HepG2 (cell line): ENCODE data around the gene TEAD1. TPM values are rescaled to one million over a fixed set of nuclear protein-coding genes. Genes with fewer than 3 reads are reported as not detected.

Experiments
- FUBP1 ChIP-seq: sonication (generic); formaldehyde crosslinking; IDR thresholded peaks from 2 replicates; pipeline ENCODE4 v1.5.1; 2020; ENCODE audit warnings: missing genetic modification reagents, mild to moderate bottlenecking, borderline replicate concordance
- HDAC1 ChIP-seq: sonication (generic); formaldehyde crosslinking; IDR thresholded peaks from 2 replicates; pipeline ENCODE4 v1.5.1; 2020; ENCODE audit warnings: mild to moderate bottlenecking, missing genetic modification reagents
- HMGXB3 ChIP-seq: sonication (generic); formaldehyde crosslinking; IDR thresholded peaks from 2 replicates; pipeline ENCODE4 v1.4.0; 2020; ENCODE audit warnings: missing genetic modification reagents, borderline replicate concordance
- JARID2 ChIP-seq: sonication (generic); formaldehyde crosslinking; IDR thresholded peaks from 2 replicates; pipeline ENCODE4 v1.8.1; 2023; ENCODE audit warnings: missing genetic modification reagents, inconsistent platforms; ENCODE audit not compliant: insufficient replicate concordance
- MAFG ChIP-seq: sonication (generic); formaldehyde crosslinking; IDR thresholded peaks from 2 replicates; pipeline ENCODE4 v1.5.1; 2020; ENCODE audit warnings: mild to moderate bottlenecking, missing genetic modification reagents
- NCOA2 ChIP-seq: sonication (generic); formaldehyde crosslinking; IDR thresholded peaks from 2 replicates; pipeline ENCODE4 v1.8.0; 2022; ENCODE audit warnings: inconsistent platforms
- NFIC ChIP-seq: IDR thresholded peaks from 2 replicates; pipeline ENCODE4 v1.6.1; 2012; ENCODE audit warnings: mild to moderate bottlenecking, low read length, inconsistent platforms
- PAX8 ChIP-seq: sonication (generic); formaldehyde crosslinking; IDR thresholded peaks from 2 replicates; pipeline ENCODE4 v1.8.0; 2022; ENCODE audit warnings: mild to moderate bottlenecking, missing genetic modification reagents, borderline replicate concordance
- ZFP1 ChIP-seq: IDR thresholded peaks from 2 replicates; pipeline ENCODE4 v1.6.1; 2016
- ZHX2 ChIP-seq, 2 experiments: sonication (generic) in 1 of 2; formaldehyde crosslinking in 1 of 2; IDR thresholded peaks; 2 replicates each; pipeline versions ENCODE4 v1.6.1 to v1.9.0; 2014 to 2022; ENCODE audit warnings: antibody characterized with exemption in 1 of 2, borderline replicate concordance in 1 of 2, inconsistent platforms in 1 of 2, low read depth in 1 of 2, missing genetic modification reagents in 1 of 2
- ZNF12 ChIP-seq: sonication (generic); formaldehyde crosslinking; IDR thresholded peaks from 2 replicates; pipeline ENCODE4 v1.5.0; 2020; ENCODE audit warnings: missing genetic modification reagents
- ZNF446 ChIP-seq: sonication (generic); formaldehyde crosslinking; IDR thresholded peaks from 2 replicates; pipeline ENCODE4 v1.5.0; 2020; ENCODE audit warnings: mild to moderate bottlenecking, missing genetic modification reagents
- polyA plus RNA-seq, 8 experiments: library from polyadenylated mRNA; depleted of rRNA in 3 of 8; stranded (reverse) in 7 of 8; unstranded in 1 of 8; fragments of >200 nt; fragmentation: Illumina TruSeq in 4 of 8; extraction: Trizol in 4 of 8; gene quantifications; 2 replicates each; pipeline versions ENCODE4 v1.2.1 to v1.2.3, GENCODE V29; 2011 to 2016; ENCODE audit warnings: low read depth in 4 of 8, missing spikeins in 1 of 8, mixed read lengths in 1 of 8; ENCODE audit not compliant: insufficient read depth in 1 of 8
- total RNA-seq, 5 experiments: library from RNA; depleted of rRNA; stranded (reverse); fragments of >200 nt; fragmentation: Illumina TruSeq; extraction: Trizol; gene quantifications; 2 replicates each; pipeline ENCODE4 v1.2.3, GENCODE V29; 2016; ENCODE audit warnings: low read depth in 1 of 5

The TEAD1 gene
- total and polyA plus RNA-seq, 2 of the 13 experiments (the other 11 are each of a cell fraction or from before 2014, with no cell fraction given) = 20.1 to 30.5 TPM

GRCh38 chr11:12802418-12803085 lies 128.3 kb downstream of the TEAD1 start (continued):
- TF ChIP-seq HDAC1 (CRISPR knock-in tag) (peak; percentile 92), HMGXB3 (CRISPR knock-in tag) (0 out of 2 replicates have a peak, but pooled peaks have one; percentile 27), FUBP1 (CRISPR knock-in tag) (peak; percentile 73; the same call in 1 of the 2 replicates), ZFP1 (CRISPR knock-in tag) (peak; percentile 52; the same call in 1 of the 2 replicates), NFIC (peak; percentile 75; the same call in 1 of the 2 replicates), PAX8 (CRISPR knock-in tag) (no peak), ZNF446 (CRISPR knock-in tag) (no peak), ZNF12 (CRISPR knock-in tag) (peak; percentile 85), NCOA2 (peak; percentile 94), JARID2 (no peak), ZHX2 (IDR thresholded peaks at IDR 0.05; ENCODE audit: low read depth) (peak; percentile 67), ZHX2 (CRISPR knock-in tag; IDR thresholded peaks at IDR 0.05; ENCODE audit: borderline replicate concordance) (no peak), MAFG (CRISPR knock-in tag) (no peak)
